Heart left ventricle (tissue), 16 donors: ENCODE results near the gene FAM228B. TPM values are rescaled to one million over a fixed set of nuclear protein-coding genes. Genes with fewer than 3 reads are reported as not detected.

Source experiments
- ATAC-seq, 4 donors: fragments of 200-7000 bp; cut with Tn5 transposase; one replicate each; pipeline ENCODE4 v1.9.1; 2020 to 2022; ENCODE audit warnings: moderate library complexity in 4 of 4, mild to moderate bottlenecking in 3 of 4, moderate number of reproducible peaks in 1 of 4
- DNase-seq, 5 donors: peaks; one replicate each; pipeline ENCODE4 v3.0.0-alpha.2; 2020
- H3K27ac ChIP-seq, 12 donors: fragments of 200-600 bp; sonication (generic) in 4 of 12; one replicate each; pipeline versions ENCODE4 v1.5.0 to v1.8.0; 2016 to 2022; ENCODE audit warnings: mild to moderate bottlenecking in 2 of 12
- H3K27me3 ChIP-seq, 9 donors: fragments of 200-600 bp; sonication (generic) in 2 of 9; one replicate each; pipeline versions ENCODE4 v1.5.1 to v1.8.0; 2016 to 2022; ENCODE audit warnings: mild to moderate bottlenecking in 3 of 9
- H3K36me3 ChIP-seq, 9 donors: fragments of 200-600 bp; sonication (generic) in 2 of 9; one replicate each; pipeline versions ENCODE4 v1.5.0 to v1.8.0; 2018 to 2022; ENCODE audit warnings: mild to moderate bottlenecking in 2 of 9
- H3K4me1 ChIP-seq, 12 donors: fragments of 200-600 bp; sonication (generic) in 4 of 12; one replicate each; pipeline versions ENCODE4 v1.5.0 to v1.8.0; 2016 to 2022; ENCODE audit warnings: mild to moderate bottlenecking in 3 of 12
- H3K4me3 ChIP-seq, 12 donors: fragments of 200-600 bp; sonication (generic) in 4 of 12; one replicate each; pipeline versions ENCODE4 v1.5.0 to v1.8.0; 2017 to 2022; ENCODE audit warnings: mild to moderate bottlenecking in 9 of 12, moderate library complexity in 4 of 12
- H3K9me3 ChIP-seq, 12 donors: fragments of 200-600 bp; sonication (generic) in 4 of 12; one replicate each; pipeline versions ENCODE4 v1.5.0 to v1.8.0; 2016 to 2022; ENCODE audit warnings: mild to moderate bottlenecking in 1 of 12
- CTCF ChIP-seq, 12 donors: fragments of 200-600 bp; sonication (generic) in 4 of 12; IDR thresholded peaks; one replicate each; pipeline versions ENCODE4 v1.5.0 to v1.8.0; 2018 to 2022; ENCODE audit warnings: antibody characterized with exemption in 12 of 12, mild to moderate bottlenecking in 5 of 12
- POLR2A ChIP-seq, 2 donors: fragments of 450-650 bp; IDR thresholded peaks; one replicate each; pipeline ENCODE4 v1.6.1; 2017; ENCODE audit warnings: antibody characterized with exemption in 2 of 2, mild to moderate bottlenecking in 2 of 2, moderate library complexity in 2 of 2
- WGBS, 4 donors: extraction: QIAGEN DNeasy Blood & Tissue Kit in 2 of 4; methylation state at CpG; one replicate each; pipeline versions ENCODE4 v1.1.5 to v1.1.7; 2013 to 2018; 5-methylcytosine and 5-hydroxymethylcytosine counted together
- intact Hi-C, 10 donors: fragments of 100-400 bp; cut with DNase I; formaldehyde crosslinking; loops; one replicate each; pipeline versions ENCODE4 v1.11.1 to v1.14.2; 2022
- polyA plus RNA-seq, 2 donors: library from polyadenylated mRNA; stranded (reverse); fragments of 200-250 nt; gene quantifications; one replicate each; pipeline ENCODE4 v1.2.3, GENCODE V29; 2013
- total RNA-seq, 9 donors: library from RNA; depleted of rRNA in 2 of 9; stranded (reverse); fragments of >200 nt in 2 of 9; fragmentation: NEBNext Ultra II Directional in 3 of 9; extraction: Animal tissue kit (Norgen Biotek cat#: 25700) in 3 of 9; gene quantifications; one replicate each; pipeline versions ENCODE4 v1.1.0 to v1.2.4, GENCODE V29; 2016 to 2023
- donor health status: ischemic (EF 13 %, LVEDD 7.1; RV severe dilation, severe dysfunction).
- donor health status: healthy with polysubstance abuse.
- donor health status: DM: no; HTN: yes; CAD: no.
- donor health status: DM: no; HTN: no; CAD: no.
- donor health status: ischemic (EF 25% LVEDD 6.9; RV normal size, moderate dysfunction).
- donor health status: ischemic (EF 25% LVEDD 5.7; RV mildly dilated, moderate dysfunction).
- donor health status: healthy.
- donor health status: DM: yes; HTN: yes; CAD: no.
- donor health status: ischemic (EF 35%, LVEDD 5.7; RV mildly dilated, moderate dysfunction).
- donor health status: nonischemic (EF 11% LVEDD 7.7; RV severe dilation, severe dysfunction).
- donor health status: DM: yes; HTN: yes; CAD: no.
- donor health status: PGD.
- donor health status: ischemic (EF 29% LVEDD 5.4; RV normal size, mild dysfunction).
- donor health status: nonischemic (EF 23%, LVEDD 6.1; RV moderate dilation, normal function).

The FAM228B gene
- total and polyA plus RNA-seq, 11 donors, result 5.4 to 36.9 (median 21.2) TPM

GRCh38 chr2:24101992-24102391, 21.3 kb upstream of the FAM228B start:
- Histone ChIP-seq H3K4me1 (peaks cover 0 to 3% (median 0%) of the 10 kb centered on the region in 12 donors), H3K36me3 (peaks cover 0 to 7% (median 0%) of the 10 kb centered on the region in 9 donors), H3K9me3 (peaks cover 0 to 13% (median 0%) of the 10 kb centered on the region in 12 donors), H3K27me3 (no peaks in the 10 kb centered on the region), H3K4me3 (no peak overlapping the region), H3K27ac (no peak overlapping the region)
- WGBS, 4 donors, result 71 to 95% (median 84%) methylated on average over 2 of the region's 2 CpGs
- DNase-seq, result no peak
- ATAC-seq, result no peak
- no peak for TF ChIP-seq CTCF (IDR thresholded peaks at IDR 0.05)
- no peak for TF ChIP-seq POLR2A (IDR thresholded peaks at IDR 0.05)
- intact Hi-C loops, result no loop called here

GRCh38 chr2:24102677-24103076, 20.6 kb upstream of the FAM228B start:
- H3K27ac ChIP-seq, result no peak overlapping the region
- peaks cover 0 to 17% (median 0%) of the 10 kb centered on the region in 12 donors for H3K9me3 ChIP-seq
- no peak overlapping the region for H3K4me3 ChIP-seq
- DNase-seq (no peak), ATAC-seq (no peak)
- H3K36me3 ChIP-seq, result peaks cover 0 to 7% (median 0%) of the 10 kb centered on the region in 9 donors
- intact Hi-C loops, result no loop called here
- TF ChIP-seq POLR2A (IDR thresholded peaks at IDR 0.05) (no peak), CTCF (IDR thresholded peaks at IDR 0.05) (no peak)
- H3K4me1 ChIP-seq, result peaks cover 0 to 3% (median 0%) of the 10 kb centered on the region in 12 donors
- WGBS, 4 donors, result 89 to 94% (median 92%) methylated on average over 1 of the region's 1 CpG
- no peaks in the 10 kb centered on the region for H3K27me3 ChIP-seq

- 94 to 99% (median 96%) methylated on average over 8 of the region's 8 CpGs for WGBS, 4 donors
- H3K36me3 ChIP-seq, result peaks cover 0 to 7% (median 0%) of the 10 kb centered on the region in 9 donors
- DNase-seq (no peak), ATAC-seq (no peak)
- peaks cover 0 to 19% (median 0%) of the 10 kb centered on the region in 12 donors for H3K9me3 ChIP-seq
- H3K27me3 ChIP-seq, result no peaks in the 10 kb centered on the region
- intact Hi-C loops, result no loop called here
- no peak overlapping the region for H3K27ac ChIP-seq
- H3K4me1 ChIP-seq, result peaks cover 0 to 3% (median 0%) of the 10 kb centered on the region in 12 donors
- TF ChIP-seq CTCF (IDR thresholded peaks at IDR 0.05), result no peak
- TF ChIP-seq POLR2A (IDR thresholded peaks at IDR 0.05), result no peak
- no peak overlapping the region for H3K4me3 ChIP-seq
These were observed 19.1 kb upstream of the FAM228B start for GRCh38 chr2:24104110-24104650.

- H3K4me3 ChIP-seq, result no peak overlapping the region
- intact Hi-C loops, result no loop called here
- ATAC-seq (peak in 1 of 4 donors; percentile 55), DNase-seq (no peak)
- H3K27ac ChIP-seq, result no peak overlapping the region
- H3K9me3 ChIP-seq, result peaks cover 0 to 19% (median 0%) of the 10 kb centered on the region in 12 donors
- WGBS, 4 donors, result 50 to 61% (median 61%) methylated on average over 4 of the region's 4 CpGs
- no peaks in the 10 kb centered on the region for H3K27me3 ChIP-seq
- peaks cover 0 to 7% (median 0%) of the 10 kb centered on the region in 9 donors for H3K36me3 ChIP-seq
- no peak for TF ChIP-seq POLR2A (IDR thresholded peaks at IDR 0.05)
- TF ChIP-seq CTCF (IDR thresholded peaks at IDR 0.05), result no peak
- H3K4me1 ChIP-seq, result peaks cover 0 to 3% (median 0%) of the 10 kb centered on the region in 12 donors
These were observed 18.4 kb upstream of the FAM228B start for GRCh38 chr2:24104906-24105305.
